ENCODE measurements around the gene SHC3.

SHC3 gene

GRCh38 chr9:89172398-89172797, 6.2 kb downstream of the SHC3 start:
- TF ChIP-seq TEAD4 (IDR thresholded peaks at IDR 0.05): no peak

- no peak for TF ChIP-seq CEBPB (IDR thresholded peaks at IDR 0.05)
- TF ChIP-seq RAD21 (IDR thresholded peaks at IDR 0.05; ENCODE audit: low read depth): peak; percentile 38
Observed at GRCh38 chr9:89171693-89172092, 6.9 kb downstream of the SHC3 start.

- TF ChIP-seq EGR1 (IDR thresholded peaks at IDR 0.05): no peak
- no peak for TF ChIP-seq EP300 (IDR thresholded peaks at IDR 0.05; ENCODE audit: borderline replicate concordance)
- no peak for TF ChIP-seq CREB1 (IDR thresholded peaks at IDR 0.05; ENCODE audit: low read depth)
- TF ChIP-seq REST (IDR thresholded peaks at IDR 0.05; ENCODE audit: low read depth): no peak
- no peak for TF ChIP-seq YY1 (IDR thresholded peaks at IDR 0.05; ENCODE audit: low read depth)
- TF ChIP-seq TCF12 (IDR thresholded peaks at IDR 0.05; ENCODE audit: low read depth): no peak
- no peak for TF ChIP-seq ZBTB7A (IDR thresholded peaks at IDR 0.05; ENCODE audit: low read depth)
- TF ChIP-seq FOXM1 (IDR thresholded peaks at IDR 0.05; ENCODE audit: borderline replicate concordance, low read depth): no peak
- TF ChIP-seq TAF1 (IDR thresholded peaks at IDR 0.05; ENCODE audit: low read depth): no peak
- no peak for TF ChIP-seq CEBPB (IDR thresholded peaks at IDR 0.05)
- TF ChIP-seq MAX (IDR thresholded peaks at IDR 0.05): no peak
- no peak for TF ChIP-seq NFIC (IDR thresholded peaks at IDR 0.05)
- no peak for TF ChIP-seq USF1 (IDR thresholded peaks at IDR 0.05)
- no peak for TF ChIP-seq RAD21 (IDR thresholded peaks at IDR 0.05; ENCODE audit: low read depth)
- no peak for TF ChIP-seq TEAD4 (IDR thresholded peaks at IDR 0.05)
Observed at GRCh38 chr9:89171231-89171630, 7.4 kb downstream of the SHC3 start.

- no peak for TF ChIP-seq YY1 (IDR thresholded peaks at IDR 0.05; ENCODE audit: low read depth)
- TF ChIP-seq EP300 (IDR thresholded peaks at IDR 0.05; ENCODE audit: borderline replicate concordance): no peak
- TF ChIP-seq USF1 (IDR thresholded peaks at IDR 0.05): no peak
- TF ChIP-seq CREB1 (IDR thresholded peaks at IDR 0.05; ENCODE audit: low read depth): no peak
- TF ChIP-seq TEAD4 (IDR thresholded peaks at IDR 0.05): no peak
- TF ChIP-seq CEBPB (IDR thresholded peaks at IDR 0.05): no peak
- TF ChIP-seq NFIC (IDR thresholded peaks at IDR 0.05): no peak
- no peak for TF ChIP-seq EGR1 (IDR thresholded peaks at IDR 0.05)
- TF ChIP-seq FOXM1 (IDR thresholded peaks at IDR 0.05; ENCODE audit: borderline replicate concordance, low read depth): no peak
- TF ChIP-seq ZBTB7A (IDR thresholded peaks at IDR 0.05; ENCODE audit: low read depth): no peak
- no peak for TF ChIP-seq TCF12 (IDR thresholded peaks at IDR 0.05; ENCODE audit: low read depth)
- TF ChIP-seq REST (IDR thresholded peaks at IDR 0.05; ENCODE audit: low read depth): no peak
- no peak for TF ChIP-seq MAX (IDR thresholded peaks at IDR 0.05)
- no peak for TF ChIP-seq RAD21 (IDR thresholded peaks at IDR 0.05; ENCODE audit: low read depth)
- TF ChIP-seq TAF1 (IDR thresholded peaks at IDR 0.05; ENCODE audit: low read depth): no peak
Observed at GRCh38 chr9:89168901-89169813, 9.5 kb downstream of the SHC3 start.

- no peak for TF ChIP-seq FOXM1 (IDR thresholded peaks at IDR 0.05; ENCODE audit: borderline replicate concordance, low read depth)
- TF ChIP-seq TAF1 (IDR thresholded peaks at IDR 0.05; ENCODE audit: low read depth): no peak
- no peak for TF ChIP-seq EP300 (IDR thresholded peaks at IDR 0.05; ENCODE audit: borderline replicate concordance)
- TF ChIP-seq TCF12 (IDR thresholded peaks at IDR 0.05; ENCODE audit: low read depth): no peak
- no peak for TF ChIP-seq NFIC (IDR thresholded peaks at IDR 0.05)
- no peak for TF ChIP-seq ZBTB7A (IDR thresholded peaks at IDR 0.05; ENCODE audit: low read depth)
- no peak for TF ChIP-seq CEBPB (IDR thresholded peaks at IDR 0.05)
- TF ChIP-seq USF1 (IDR thresholded peaks at IDR 0.05): no peak
- TF ChIP-seq REST (IDR thresholded peaks at IDR 0.05; ENCODE audit: low read depth): no peak
- no peak for TF ChIP-seq RAD21 (IDR thresholded peaks at IDR 0.05; ENCODE audit: low read depth)
- no peak for TF ChIP-seq CREB1 (IDR thresholded peaks at IDR 0.05; ENCODE audit: low read depth)
- TF ChIP-seq MAX (IDR thresholded peaks at IDR 0.05): no peak
- no peak for TF ChIP-seq YY1 (IDR thresholded peaks at IDR 0.05; ENCODE audit: low read depth)
- TF ChIP-seq TEAD4 (IDR thresholded peaks at IDR 0.05): no peak
- no peak for TF ChIP-seq EGR1 (IDR thresholded peaks at IDR 0.05)
Observed at GRCh38 chr9:89167788-89168187, 10.8 kb downstream of the SHC3 start.

Measured in Ishikawa (cell line).